AG04449 (cell line): ENCODE results near the gene DMD.

Source experiments
- CTCF ChIA-PET: fragments of 350-600 bp; formaldehyde crosslinking; extraction: SDS; loops from one replicate; lab custom pipeline; 2021; ENCODE audit warnings: antibody characterized with exemption; lab: Yijun Ruan, JAX
- POLR2A ChIA-PET: fragments of 400-600, 350-600 bp; formaldehyde crosslinking; extraction: SDS; loops from one replicate; lab custom pipeline; 2020; ENCODE audit warnings: antibody characterized with exemption, inconsistent platforms; lab: Yijun Ruan, JAX
- DNase-seq: peaks from one replicate; pipeline ENCODE4 v3.0.0-alpha.2; 2010; ENCODE audit warnings: low read depth, low spot score
- H3K4me3 ChIP-seq: 2 replicates; pipeline ENCODE4 v1.5.1; 2011; ENCODE audit warnings: low read depth, mild to moderate bottlenecking, control low read depth, low read length
- TF ChIP-seq, protein P1 (sequence below): IDR thresholded peaks from one replicate; pipeline ENCODE4 v1.5.1; 2011; ENCODE audit warnings: mild to moderate bottlenecking, moderate library complexity, low read length, control low read depth, inconsistent platforms; ENCODE audit not compliant: insufficient read depth; ENCODE audit errors: missing control alignments

DMD gene

DNA sequence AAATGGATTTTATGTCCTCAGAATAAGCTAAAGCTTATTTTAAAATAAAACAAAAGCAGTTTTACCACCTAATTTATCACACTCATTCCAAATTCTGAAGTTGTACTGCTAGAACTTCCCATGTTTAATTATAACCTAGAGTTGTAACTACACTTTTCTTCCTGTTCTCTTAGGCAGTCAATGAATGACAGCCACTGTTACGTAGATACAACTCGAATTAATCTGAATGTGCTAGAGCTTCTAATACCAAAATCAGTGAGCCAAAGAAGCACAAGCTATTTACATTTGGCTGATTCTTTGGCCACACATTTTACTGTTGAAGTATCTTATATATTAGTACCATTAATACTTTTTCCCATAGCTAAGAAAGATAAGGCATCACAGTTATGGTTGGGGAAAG lies 2040.6 kb downstream of the DMD start:
- ChIA-PET CTCF (no interaction called here), POLR2A (no interaction called here)
- TF ChIP-seq, protein P1, sequence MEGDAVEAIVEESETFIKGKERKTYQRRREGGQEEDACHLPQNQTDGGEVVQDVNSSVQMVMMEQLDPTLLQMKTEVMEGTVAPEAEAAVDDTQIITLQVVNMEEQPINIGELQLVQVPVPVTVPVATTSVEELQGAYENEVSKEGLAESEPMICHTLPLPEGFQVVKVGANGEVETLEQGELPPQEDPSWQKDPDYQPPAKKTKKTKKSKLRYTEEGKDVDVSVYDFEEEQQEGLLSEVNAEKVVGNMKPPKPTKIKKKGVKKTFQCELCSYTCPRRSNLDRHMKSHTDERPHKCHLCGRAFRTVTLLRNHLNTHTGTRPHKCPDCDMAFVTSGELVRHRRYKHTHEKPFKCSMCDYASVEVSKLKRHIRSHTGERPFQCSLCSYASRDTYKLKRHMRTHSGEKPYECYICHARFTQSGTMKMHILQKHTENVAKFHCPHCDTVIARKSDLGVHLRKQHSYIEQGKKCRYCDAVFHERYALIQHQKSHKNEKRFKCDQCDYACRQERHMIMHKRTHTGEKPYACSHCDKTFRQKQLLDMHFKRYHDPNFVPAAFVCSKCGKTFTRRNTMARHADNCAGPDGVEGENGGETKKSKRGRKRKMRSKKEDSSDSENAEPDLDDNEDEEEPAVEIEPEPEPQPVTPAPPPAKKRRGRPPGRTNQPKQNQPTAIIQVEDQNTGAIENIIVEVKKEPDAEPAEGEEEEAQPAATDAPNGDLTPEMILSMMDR = no peak
- H3K4me3 ChIP-seq = no peak overlapping the region
- DNase-seq = no peak

DNA sequence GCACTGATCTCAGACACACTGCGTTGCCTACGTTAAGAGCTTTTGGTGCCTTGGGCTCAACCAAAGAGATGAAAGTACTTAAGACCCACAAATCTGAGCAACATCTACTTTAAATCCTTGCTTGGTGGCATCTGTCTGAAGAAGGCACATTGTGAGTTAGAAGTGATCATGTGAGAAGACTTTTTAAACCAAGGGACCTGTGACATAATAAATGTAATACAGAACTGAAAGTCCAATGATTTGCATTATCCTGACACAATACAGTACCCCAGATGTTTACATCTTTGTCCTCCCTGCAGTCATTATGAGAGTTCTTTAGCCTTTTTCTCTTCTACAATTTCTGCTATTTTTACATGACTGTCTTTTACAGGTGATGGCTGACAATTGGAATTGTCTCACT lies 2042.8 kb downstream of the DMD start:
- TF ChIP-seq, protein P1 = no peak
- no peak overlapping the region for H3K4me3 ChIP-seq
- CTCF ChIA-PET = no interaction called here
- DNase-seq = no peak
- POLR2A ChIA-PET = no interaction called here

DNA sequence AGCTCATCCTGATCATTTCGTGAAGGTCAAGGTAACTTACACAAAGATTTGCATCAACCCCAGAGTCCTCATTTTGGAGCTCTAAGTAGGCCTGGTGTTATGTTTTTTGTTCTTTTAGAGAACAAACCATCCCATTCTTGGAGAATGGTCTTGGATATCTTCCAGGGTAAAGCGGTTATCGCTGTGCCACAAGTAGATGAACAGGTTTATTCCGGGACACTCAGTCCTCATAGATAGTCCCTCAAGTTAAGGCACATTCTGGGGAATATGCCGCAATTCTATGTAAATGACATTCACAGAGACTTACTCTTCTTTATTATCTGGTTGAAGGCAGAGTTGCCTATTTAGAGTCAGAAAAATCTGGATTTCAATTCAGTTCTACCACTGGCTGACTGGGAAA lies 2044.5 kb downstream of the DMD start:
- TF ChIP-seq, protein P1 = no peak
- no peak overlapping the region for H3K4me3 ChIP-seq
- DNase-seq = no peak
- ChIA-PET POLR2A (no interaction called here), CTCF (no interaction called here)

DNA sequence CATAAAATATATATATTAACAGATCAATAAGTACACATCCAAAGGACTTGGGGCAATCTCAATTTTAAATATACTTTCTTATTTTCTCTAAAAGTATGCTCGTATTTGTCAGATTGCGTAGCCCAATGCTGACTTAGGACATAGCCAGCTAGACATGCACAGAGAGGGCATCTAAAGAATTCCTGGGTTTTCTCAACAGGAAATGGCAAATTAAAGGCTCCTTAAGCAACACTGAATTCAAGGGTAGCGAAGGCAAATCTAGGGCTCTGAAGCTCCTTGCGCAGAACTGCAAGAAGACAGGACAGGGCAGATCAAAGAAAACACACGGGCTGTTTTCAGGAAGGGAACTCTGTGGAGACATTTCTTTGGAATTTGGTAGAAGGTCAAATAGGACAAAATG lies 2044.9 kb downstream of the DMD start:
- ChIA-PET CTCF (interaction anchor here (0.8 kb wide), 1 partner anchor 11 kb away, joined by 3 read pairs; no protein-coding TSS in a partner anchor), POLR2A (no interaction called here)
- DNase-seq = no peak
- no peak overlapping the region for H3K4me3 ChIP-seq
- TF ChIP-seq, protein P1 = no peak

DNA sequence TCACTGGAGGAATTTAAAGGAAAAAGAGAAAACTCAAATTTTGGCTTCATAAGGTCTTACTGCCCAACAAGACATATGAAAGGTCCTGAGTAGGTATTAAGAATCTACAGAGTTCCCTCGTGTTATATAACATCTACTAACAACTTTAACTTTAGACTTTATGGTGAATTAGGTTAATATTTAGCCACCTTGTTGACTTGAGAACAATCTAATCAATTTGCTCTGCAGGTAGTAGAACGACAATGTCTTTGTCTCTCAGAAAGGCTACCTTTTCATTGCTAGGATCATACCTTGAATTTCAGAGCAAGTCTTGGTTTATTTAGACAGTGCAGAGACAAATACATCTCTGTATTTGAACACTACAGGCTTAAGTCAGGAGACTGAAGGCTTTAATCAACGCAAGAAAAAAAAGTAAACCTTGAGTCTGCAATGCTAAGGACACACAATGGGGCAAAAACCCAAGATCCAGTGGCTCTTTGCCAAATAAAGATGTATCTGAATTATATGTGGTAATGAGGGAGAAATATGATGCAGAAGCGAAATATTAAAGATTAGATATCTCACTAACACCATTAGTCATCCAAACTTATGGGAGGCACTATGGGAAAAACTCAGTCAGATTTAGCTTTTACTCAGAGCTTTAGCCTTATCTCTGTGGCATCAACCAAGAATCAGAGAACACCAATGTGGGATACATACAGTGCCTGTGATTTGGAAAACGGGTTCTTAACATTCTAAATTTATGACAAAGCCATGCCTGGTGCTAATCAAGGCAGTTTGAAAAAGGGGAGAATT lies 2045.9 kb downstream of the DMD start:
- ChIA-PET POLR2A (interaction anchor here (0.5 kb wide), 1 partner anchor 30 kb away, joined by 3 read pairs; no protein-coding TSS in a partner anchor), CTCF (interaction anchor here (0.8 kb wide), 1 partner anchor 12 kb away, joined by 3 read pairs; no protein-coding TSS in a partner anchor)
- DNase-seq = no peak
- H3K4me3 ChIP-seq = no peak overlapping the region
- TF ChIP-seq, protein P1 = no peak

DNA sequence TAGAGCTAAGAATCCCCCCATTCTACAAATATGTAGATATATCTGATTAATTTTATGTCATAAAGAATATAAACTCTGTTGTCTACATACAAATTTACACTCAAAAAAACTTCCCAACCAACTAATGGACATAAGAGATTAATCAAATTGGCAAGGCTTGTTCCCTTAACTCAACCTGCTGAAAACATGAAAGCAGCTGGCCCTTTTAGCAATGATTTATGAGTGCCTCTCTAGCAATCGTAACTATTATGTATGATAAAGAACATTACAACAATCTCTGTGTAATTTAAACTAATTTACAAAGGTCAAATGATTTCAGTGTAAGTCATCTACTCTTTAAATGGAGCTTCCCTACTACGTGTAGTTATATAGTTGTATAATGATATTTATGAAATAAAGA lies 2056.4 kb downstream of the DMD start:
- TF ChIP-seq, protein P1 = no peak
- POLR2A ChIA-PET = no interaction called here
- no peak overlapping the region for H3K4me3 ChIP-seq
- DNase-seq = no peak
- CTCF ChIA-PET = no interaction called here
